Measurements from ENCODE around the gene MRPL54. TPM values are rescaled to one million over a fixed set of nuclear protein-coding genes. Genes with fewer than 3 reads are reported as not detected.

Gene MRPL54
- 63.8 TPM for polyA plus RNA-seq (2013, experiment 1 of 2; ENCODE audit: insufficient read length)
- 31.8 TPM for polyA plus RNA-seq (2013, experiment 2 of 2; ENCODE audit: insufficient read length)

DNA sequence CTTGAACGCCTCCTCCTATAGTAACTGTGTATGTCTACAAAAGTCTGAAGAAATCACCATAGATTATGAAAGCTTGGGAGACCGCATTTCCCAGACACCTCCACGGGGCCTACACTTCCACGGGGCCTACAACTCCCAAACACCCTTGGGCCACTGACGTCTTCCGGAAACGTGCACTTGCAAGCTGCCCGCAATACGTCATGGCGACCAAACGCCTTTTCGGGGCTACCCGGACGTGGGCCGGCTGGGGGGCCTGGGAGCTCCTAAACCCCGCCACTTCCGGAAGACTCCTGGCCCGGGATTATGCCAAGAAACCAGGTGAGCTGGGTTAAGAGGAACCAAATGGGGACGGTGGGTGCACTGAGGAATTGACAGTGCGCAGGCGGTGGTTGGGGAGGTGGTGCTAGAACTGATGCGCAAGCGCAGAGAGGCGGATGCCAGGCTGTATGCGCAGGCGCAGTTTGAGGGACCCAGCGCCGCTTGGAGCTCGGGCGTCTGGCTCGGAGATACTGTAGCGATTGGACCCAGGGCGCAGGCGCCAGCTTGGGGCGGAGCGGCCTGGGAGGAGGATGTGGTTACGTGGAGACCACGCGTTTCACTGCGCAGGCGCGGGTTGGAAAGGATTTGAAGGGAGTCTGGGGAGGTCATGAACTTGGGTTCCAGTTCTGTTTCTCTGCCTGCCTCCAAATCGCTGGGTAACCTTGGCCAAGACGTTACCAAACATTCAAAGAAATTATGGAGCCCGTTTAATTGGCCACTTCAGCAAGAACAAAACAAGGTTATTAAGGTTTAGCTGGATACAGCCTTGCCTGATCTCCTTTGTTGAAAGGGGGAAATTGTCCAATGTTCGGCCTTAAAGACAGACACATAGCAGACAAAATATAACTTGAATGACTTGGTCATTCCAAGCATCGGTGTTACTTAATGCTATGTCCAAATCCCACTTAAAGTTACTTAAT, at the start of gene MRPL54:
Gene MRPL54, plus strand, starts transcription at position 182 of the 959 bp plus-strand sequence. Its CDS starts 19 bp downstream, at position 201.
- peak; percentile 98 for DNase-seq

DNA sequence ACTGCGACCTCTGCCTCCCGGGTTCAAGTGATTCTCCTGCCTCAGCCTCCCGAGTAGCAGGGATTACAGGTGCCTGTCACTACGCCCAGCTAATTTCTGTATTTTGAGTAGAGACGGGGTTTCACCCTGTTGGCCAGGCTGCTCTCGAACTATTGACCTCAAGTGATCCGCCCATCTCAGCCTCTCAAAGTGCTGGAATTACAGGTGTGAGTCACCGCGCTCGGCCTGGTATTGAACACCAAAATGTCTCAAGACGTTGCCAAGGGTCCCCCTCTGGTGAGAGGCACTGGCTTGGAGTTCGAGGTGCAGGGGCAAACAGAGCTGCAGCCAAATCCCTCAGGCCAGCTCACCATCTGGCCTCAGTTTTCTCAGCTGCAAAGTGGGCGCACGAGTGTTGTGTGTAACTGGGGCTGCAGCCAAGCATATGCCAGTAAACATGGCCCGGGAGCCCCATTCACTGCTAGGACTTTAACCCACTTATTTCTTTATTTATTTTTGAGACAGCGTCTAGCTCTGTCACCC, 46.3 kb upstream of the MRPL54 start:
- DNase-seq: no peak

DNA sequence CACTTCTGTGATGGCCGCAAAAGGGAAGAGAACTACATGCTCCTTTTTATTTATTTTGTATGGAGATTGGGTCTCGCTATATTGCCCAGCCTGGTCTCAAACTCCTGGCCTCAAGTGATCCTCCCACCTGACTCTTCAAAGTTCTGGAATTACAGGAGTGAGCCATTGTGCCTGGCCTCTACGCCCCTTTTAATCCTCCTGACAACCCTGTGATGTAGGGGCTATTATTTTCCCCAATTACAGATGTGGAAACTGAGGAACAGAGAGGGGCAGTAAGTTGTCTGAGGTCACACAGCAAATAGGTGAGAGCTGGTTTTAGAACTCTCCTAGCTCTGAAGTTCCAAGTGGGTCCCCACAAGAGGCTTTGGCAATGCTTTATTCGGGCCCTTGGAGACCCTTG, 42.6 kb upstream of the MRPL54 start:
- DNase-seq: no peak

DNA sequence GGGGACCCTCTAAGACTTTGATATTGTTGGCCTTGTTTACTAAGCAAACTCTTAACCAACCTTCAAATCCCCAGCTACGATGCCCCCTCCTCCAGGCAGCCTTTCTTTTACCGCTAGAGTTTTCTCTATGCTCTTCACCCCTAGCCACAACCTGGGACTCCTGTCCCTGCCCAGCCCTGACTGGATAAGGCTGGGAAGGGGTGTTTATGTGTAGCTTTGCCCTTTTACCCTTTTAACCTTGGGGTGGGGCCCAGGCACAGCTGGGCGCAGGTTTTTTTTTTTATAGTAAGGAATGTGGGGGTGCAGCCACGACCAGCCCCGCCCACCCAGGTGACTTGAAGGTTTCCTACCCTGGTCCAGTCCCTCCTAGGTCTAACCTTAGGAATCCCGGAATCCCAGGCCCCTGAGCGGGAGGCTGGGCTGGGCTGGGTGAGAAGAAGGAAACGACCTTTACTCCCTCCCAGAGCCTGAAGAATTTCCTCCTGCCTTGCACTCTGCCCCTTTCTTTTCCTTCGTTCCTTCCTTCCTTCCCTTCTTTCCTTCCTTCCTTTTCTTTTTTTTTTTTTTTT, 42.0 kb upstream of the MRPL54 start:
- no peak for DNase-seq

DNA sequence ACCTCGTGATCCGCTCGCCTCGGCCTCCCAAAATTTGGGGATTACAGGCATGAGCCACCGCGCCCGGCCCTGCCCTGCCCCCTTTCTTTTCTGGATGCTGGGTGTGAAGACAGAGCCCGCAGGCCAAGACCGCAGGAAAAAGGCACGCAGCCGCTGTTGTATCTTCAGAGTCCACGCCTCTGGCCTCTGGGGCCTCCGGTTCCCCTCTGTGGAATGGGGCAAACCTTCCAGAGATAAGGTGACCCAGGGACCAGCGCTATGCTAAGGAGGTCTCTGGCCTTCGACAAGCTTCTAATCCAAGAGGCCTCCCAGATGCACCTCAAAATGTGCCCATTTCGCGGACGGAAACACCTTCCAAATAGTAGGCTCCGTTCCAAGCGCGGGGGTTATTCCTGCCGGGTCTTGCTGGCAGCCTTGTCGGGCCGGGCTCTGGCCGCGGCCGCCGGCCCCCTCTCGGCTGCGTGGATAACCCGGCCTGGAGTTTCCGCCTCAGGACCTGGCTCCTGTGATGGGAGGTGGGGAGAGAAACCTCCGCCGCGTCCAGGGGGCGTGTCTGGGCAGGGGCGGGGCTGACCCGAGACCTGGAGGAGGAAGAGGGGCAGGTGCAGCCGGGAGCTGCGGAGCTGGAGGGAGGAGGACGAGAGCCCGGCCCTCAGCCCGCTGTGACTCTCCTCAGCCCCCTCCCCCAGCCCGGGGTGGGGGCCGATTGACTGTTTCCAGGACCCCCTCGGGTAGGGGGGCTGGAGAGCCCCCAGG, 41.2 kb upstream of the MRPL54 start:
- peak; percentile 77 for DNase-seq

DNA sequence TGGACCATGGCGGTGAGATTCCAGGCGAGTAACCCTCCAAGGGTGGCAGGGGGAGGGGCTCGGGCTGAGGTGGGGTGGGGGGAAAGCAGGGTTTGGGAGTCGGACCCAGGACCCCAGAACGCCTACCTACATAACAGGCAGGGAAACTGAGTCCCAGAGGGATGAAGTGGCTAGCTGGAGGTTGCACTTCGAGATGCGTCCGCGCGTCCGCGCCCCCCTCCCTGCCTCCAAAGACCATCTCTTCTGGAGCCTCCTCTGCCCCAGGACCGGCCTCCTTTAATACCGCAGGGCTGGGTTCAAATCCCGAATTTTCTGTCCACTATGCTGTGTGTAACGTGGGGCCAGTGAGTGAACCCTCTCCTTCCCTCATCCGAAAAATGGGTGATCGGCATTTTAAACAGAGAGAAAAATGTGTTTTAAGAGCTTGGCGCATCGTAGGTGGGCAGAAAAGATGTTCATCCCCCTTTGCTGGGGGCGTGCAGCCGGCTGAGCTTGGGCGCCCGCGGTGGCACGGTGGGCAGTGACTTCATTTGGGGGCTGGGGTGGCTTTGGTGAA, 40.5 kb upstream of the MRPL54 start:
- DNase-seq: no peak

DNA sequence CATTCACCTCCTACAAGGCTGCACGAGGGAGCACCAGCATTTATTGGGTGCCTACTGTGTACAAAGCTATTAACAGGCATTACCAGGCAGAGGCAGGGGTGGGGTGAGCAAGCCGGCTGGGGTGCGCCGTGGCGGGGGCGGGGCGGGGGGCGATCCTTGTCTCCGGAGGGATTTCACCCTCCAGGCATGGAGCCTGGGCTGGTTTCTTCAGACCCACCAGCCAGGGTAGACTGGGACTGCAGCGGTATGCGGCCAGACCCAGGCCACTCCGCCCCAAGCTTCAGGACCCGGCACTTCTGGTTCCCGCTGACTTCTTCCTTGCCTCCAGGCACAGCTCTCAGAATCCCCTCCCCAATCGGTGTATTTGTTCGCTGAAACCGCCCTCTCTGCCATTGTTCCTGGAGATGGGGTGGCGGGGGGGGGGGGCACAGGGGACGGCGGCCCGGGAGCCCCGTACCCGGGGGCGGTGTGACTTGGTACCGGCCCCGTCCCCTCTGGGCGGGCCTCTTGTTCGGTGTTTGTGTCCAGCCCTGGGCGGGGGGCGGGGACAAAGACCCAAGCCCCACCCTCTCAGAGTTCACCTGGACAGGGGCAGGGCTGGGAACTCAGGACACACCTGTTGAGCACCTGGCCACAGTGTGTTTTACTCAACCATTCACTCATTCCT, 39.9 kb upstream of the MRPL54 start:
- no peak for DNase-seq

DNA sequence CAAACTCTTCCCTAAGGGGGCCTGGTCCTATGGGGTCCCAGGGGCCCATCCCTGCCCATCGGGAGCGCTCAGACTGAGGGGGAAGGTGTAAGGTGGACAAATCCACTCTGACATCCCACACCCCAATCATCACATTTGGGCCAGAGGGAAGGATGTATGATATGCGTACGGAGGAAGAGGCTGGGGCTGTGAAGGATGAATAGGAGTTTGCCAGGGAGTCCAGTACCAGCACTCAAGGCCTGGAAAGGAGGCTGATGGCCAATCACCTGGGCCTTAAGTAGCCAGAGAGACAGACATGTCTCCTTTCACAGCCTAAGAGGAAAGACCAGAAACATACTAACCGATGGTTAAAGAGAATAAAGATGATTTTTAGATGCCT, 39.4 kb upstream of the MRPL54 start:
- DNase-seq: no peak

DNA sequence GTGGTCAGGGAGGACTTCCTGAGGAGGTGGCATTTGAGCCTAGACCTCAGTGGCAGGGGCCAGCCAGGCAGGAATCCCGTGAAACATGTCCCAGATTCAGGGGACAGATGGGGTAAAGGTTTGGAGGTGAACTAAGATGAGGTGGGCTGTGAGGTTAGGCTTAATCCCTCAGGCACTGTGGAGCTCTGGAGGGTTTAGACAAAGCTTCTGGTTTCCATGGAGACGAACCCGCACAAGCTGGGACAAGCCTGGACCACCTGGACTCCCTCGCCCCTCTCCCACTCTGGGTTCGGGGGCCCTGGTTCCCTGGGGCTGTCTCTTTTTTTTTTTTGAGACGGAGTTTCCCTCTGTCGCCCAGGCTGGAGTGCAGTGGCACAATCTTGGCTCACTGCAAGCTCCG, 38.6 kb upstream of the MRPL54 start:
- DNase-seq: no peak

DNA sequence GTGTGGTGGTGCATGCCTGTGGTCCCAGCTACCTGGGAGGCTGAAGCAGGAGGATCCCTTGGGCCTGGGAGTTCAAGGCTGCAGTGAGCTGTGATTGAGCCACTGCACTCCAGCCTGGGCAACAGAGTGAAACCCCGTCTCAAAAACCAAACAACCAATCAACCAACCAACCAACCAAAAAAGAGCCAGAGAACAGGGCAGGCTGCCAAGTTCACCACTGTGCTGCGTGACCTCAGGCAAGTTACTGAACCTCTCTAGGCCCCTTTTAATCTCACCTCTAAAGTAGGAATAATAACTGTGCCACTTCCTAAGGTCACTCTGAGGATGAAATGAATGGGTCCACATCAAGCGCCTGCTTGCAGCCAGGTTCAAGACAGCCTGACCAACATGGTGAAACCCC, 37.4 kb upstream of the MRPL54 start:
- no peak for DNase-seq

DNA sequence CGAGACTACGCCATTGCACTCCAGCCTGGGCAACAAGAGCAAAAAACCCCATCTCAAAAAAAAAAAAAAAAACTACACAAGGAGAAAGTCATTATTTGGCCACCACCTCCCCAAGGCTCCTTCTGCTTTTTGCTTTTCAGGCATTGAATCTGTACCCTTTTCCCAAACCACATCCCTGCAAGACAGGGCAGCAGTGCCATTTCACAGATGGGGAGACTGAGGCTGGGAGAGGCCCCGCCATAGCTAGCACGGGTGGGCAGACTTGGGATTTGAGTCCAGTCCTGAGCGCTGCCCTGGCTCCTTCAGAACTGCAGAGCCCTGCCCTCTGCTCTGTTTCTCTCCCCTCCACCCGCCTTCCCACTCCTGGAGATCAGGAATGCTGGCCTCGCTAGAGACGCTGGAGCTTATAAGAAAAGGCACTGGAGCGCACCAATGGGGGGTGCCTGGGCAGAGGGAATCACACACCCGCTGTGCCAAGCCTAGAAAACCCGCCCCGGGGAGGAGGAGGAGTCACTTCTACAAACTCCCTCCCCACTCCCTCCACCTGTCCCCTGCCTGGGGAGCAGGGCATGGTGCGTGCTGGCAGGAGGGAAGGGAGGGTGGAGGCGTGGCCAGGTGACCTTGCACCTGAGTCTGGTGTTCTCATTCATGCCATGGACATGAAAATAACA, 36.7 kb upstream of the MRPL54 start:
- peak; percentile 23 for DNase-seq

DNA sequence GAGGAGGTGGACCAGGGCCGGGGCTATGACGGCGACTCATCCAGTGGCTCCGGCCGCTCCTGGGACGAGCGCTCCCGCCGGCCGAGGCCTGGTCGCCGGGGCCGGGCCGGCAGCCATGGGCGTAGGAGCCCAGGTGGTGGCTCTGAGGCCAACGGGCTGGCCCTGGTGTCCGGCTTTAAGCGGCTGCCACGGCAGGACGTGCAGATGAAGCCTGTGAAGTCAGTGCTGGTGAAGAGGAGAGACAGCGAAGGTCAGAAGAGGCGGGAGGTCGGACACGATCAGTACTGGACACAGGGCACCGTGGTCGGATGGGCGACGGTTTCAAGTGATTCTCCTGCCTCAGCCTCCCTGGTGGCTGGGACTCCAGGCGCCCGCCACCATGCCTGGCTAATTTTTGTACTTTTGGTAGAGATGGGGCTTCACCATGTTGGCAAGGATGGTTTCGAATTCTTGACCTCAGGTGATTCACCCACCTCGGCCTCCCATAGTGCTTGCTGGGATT, 32.0 kb upstream of the MRPL54 start:
- no peak for DNase-seq

DNA sequence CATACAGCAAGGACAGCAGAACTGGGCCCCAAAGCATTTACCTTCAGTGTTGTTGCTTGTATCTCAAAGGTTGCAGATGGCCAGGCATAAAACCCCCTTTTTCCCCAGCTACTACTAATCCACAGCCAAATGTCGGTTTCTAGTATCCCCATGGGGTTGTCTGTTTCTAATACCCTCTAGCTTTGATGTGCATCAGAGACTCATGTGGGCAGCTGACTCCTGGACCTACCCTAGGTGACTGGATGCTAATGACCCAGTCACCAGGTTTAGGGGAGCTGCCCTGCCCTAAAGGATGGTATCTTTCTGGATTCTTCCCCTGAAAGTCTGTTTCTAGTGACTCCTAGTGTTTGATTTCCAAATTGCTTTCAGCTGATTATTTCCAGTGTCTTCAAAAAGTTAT, 30.4 kb upstream of the MRPL54 start:
- no peak for DNase-seq

DNA sequence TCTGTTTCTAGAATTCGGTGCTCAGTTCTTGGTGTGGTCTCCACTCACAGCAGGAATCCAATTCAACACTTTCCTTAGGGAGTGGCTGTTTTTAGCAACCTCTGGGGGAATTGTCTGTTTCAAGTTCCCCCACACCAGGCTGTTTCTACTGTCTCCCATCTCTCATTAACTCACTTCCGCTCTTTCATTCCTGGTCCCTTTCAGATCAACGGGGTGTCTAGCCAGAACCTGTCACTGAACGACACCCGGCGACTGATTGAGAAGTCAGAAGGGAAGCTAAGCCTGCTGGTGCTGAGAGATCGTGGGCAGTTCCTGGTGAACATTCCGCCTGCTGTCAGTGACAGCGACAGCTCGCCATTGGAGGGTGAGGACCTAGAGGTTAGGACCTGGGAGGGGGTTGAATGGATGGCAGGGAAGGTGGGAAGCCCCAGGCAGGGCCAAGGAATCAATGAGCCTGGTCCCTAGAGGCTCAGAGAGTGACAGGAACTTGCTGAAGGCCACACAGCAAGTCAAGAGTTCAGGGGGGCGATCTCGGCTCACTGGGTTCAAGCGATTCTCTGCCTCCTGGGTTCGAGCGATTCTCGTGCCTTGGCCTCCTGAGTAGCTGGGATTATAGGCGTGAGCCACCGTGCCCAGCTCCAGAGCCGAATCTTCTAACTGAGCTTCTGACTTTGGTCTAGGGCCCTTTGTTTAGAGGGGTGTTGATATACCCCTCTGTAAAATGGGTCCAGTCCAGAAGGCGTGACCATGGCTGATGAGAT, 28.8 kb upstream of the MRPL54 start:
- no peak for DNase-seq

DNA sequence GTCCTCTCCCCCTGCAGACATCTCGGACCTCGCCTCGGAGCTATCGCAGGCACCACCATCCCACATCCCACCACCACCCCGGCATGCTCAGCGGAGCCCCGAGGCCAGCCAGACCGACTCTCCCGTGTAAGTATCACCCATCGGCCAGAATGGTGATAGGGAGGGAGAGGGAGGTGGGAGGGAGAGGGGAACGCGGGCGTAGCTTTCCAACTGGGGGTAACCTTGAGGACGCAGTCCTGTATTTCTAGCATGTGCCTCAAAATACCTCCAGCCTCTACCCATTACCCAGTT, 28.2 kb upstream of the MRPL54 start:
- DNase-seq: no peak

DNA sequence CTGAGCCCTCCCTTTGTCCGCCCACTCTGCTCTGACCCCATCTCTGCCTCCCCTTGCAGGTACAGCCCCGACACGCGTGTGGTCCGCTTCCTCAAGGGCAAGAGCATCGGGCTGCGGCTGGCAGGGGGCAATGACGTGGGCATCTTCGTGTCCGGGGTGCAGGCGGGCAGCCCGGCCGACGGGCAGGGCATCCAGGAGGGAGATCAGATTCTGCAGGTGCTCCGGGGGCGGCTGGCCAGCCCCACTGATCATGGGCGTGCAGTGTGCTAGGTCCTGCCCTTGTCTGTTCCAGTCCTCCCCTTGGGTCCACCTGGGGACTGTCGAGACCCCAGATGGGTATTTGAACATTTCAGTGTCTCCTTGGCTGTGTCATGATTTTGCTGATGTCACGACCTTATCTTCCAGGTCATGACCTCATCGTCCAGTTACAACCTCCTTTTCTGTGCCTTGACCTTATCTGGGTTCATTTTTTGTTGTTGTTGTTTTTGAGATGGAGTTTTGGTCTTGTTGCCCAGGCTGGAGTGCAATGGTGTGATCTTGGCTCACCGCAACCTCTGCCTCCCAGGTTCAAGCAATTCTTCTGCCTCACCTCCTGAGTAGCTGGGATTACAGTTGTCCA, 26.3 kb upstream of the MRPL54 start:
- DNase-seq: no peak

DNA sequence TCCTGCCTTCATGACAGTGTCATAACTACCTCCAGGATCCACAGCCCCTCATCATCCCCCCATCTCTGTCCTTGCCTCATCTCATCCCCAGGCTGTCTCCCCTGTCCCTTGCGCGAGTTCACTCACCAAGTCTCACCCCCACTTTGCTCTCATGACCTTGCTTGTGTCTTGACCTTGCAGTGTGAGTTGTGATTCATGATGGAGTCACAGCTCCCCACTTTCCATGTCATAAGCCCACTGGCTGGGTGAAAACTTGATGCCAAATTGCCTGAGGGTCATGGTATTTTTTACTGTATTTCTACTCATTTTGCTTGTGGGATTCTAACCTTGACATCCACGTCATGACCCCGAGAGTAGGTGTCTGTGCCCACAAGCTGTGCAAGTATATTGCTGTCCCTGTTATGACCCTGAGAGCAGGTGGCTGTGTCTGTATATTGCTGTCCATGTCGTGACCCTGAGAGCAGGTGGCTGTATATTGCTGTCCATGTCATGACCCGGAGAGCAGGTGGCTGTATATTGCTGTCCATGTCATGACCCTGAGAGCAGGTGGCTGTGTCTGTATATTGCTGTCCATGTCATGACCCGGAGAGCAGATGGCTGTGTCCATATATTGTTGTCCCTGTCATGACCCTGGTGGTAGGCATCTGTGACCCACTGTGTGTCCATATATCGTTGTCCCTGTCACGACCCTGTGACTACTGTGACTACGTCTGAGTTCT, 24.8 kb upstream of the MRPL54 start:
- DNase-seq: no peak

DNA sequence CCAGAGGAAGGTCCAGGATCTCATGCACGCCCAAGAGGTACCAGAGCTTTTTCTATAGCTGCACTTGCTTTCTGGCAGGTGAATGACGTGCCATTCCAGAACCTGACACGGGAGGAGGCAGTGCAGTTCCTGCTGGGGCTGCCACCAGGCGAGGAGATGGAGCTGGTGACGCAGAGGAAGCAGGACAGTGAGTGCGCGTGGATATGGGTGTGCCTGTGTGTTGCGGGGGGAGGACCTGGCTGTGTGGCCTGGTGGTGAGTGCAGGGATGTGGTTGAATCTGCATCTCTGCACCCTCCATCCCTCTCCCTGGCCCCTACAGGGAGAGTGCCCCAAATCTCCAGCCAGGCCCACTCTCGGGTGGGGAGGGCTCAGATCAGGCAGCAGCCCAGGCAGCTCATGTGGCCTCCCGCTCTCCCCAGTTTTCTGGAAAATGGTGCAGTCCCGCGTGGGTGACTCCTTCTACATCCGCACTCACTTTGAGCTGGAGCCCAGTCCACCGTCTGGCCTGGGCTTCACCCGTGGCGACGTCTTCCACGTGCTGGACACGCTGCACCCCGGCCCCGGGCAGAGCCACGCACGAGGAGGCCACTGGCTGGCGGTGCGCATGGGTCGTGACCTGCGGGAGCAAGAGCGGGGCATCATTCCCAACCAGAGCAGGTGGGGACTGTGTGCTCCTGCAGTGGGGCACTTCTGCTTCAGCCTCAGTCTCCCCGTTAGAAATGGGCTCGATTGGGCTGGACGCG, 23.8 kb upstream of the MRPL54 start:
- no peak for DNase-seq

DNA sequence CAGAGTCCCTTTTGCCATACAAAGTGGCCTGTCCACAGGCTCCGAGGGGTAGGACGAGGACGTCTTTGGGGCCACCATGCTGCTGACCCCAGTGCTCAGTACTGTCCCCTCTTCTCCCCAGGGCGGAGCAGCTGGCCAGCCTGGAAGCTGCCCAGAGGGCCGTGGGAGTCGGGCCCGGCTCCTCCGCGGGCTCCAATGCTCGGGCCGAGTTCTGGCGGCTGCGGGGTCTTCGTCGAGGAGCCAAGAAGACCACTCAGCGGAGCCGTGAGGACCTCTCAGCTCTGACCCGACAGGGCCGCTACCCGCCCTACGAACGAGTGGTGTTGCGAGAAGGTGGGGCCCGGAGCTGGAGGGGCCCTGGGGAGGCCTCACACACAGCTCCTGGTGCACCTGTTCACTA, 22.1 kb upstream of the MRPL54 start:
- no peak for DNase-seq

Data from fibroblast of skin of back (primary cell).